ENCODE data around the gene PON2.

- TF ChIP-seq CTCF (IDR thresholded peaks at IDR 0.05; ENCODE audit: poor library complexity) (no peak), EZH2 (IDR thresholded peaks at IDR 0.05; ENCODE audit: borderline replicate concordance) (no peak)
These were observed 34.4 kb upstream of the PON2 start for GRCh38 chr7:95469187-95469586.

Data from hepatocyte (in vitro differentiated cells).